K562 (cell line): ENCODE results near the gene CPTP. TPM values are rescaled to one million over a fixed set of nuclear protein-coding genes. Genes with fewer than 3 reads are reported as not detected.

ENCODE experiments used
- ATAC-seq: fragments of 200-7000 bp; cut with Tn5 transposase; 3 replicates; pipeline ENCODE4 v1.9.1; 2020; ENCODE audit warnings: moderate library complexity
- BruUV-seq: library from RNA; stranded (reverse); fragments of 400-500 nt; replicated peaks from 2 replicates; lab custom pipeline; 2021; lab: Mats Ljungman, UMichigan
- CTCF ChIA-PET: fragments of 300-600 bp; formaldehyde crosslinking; extraction: SDS; loops from one replicate; lab custom pipeline; 2021; ENCODE audit warnings: low intra/inter-chr PET ratio; lab: Yijun Ruan, JAX
- POLR2A ChIA-PET: fragments of 300-600, 350-650 bp; sonication (Branson Sonifier 250); formaldehyde crosslinking; extraction: SDS; loops from one replicate; lab custom pipeline; 2021; ENCODE audit warnings: antibody characterized with exemption, inconsistent platforms; lab: Yijun Ruan, JAX
- DNase-seq, 4 experiments: peaks; one replicate each; pipeline versions ENCODE4 v3.0.0 to v3.0.0-alpha.2; 2011 to 2018; ENCODE audit warnings: low spot score in 3 of 4, mixed read lengths in 3 of 4; ENCODE audit errors: extremely low read depth in 1 of 4
- FAIRE-seq: peaks from 2 replicates; lab custom pipeline; 2011; peaks lifted over from hg19 to GRCh38; lab: Jason Lieb, UNC
- H2AFZ ChIP-seq: 2 replicates; pipeline ENCODE4 v1.6.0; 2011; ENCODE audit warnings: low read depth, low read length, control low read depth, inconsistent platforms
- H3K27ac ChIP-seq: fragments of 200-600 bp; 3 replicates; pipeline ENCODE4 v1.8.0; 2011; ENCODE audit warnings: low read depth, mild to moderate bottlenecking, control low read depth, inconsistent platforms, low read length, moderate library complexity, mixed read lengths; ENCODE audit errors: extremely low read depth
- H3K27me3 ChIP-seq, 2 experiments: fragments of 300-600 bp in 1 of 2; 2 replicates in 1 of 2; 3 replicates in 1 of 2; pipeline versions ENCODE4 v1.6.0 to v1.8.0; 2011; ENCODE audit warnings: inconsistent platforms in 2 of 2, low read length in 2 of 2, mild to moderate bottlenecking in 1 of 2, mixed read lengths in 1 of 2, moderate library complexity in 1 of 2; ENCODE audit not compliant: control insufficient read depth in 2 of 2, insufficient read depth in 2 of 2
- H3K36me3 ChIP-seq: fragments of 300-600 bp; 3 replicates; pipeline ENCODE4 v1.8.0; 2011; ENCODE audit warnings: mild to moderate bottlenecking, low read length, inconsistent platforms; ENCODE audit not compliant: control insufficient read depth, insufficient read depth
- H3K4me1 ChIP-seq, 2 experiments: fragments of 200-600 bp in 1 of 2; replicated peaks in 1 of 2; 2 replicates in 1 of 2; 3 replicates in 1 of 2; pipeline versions ENCODE4 v1.5.1 to v1.8.0; 2011; ENCODE audit warnings: inconsistent platforms in 2 of 2, low read length in 2 of 2, mild to moderate bottlenecking in 1 of 2, mixed read lengths in 1 of 2, moderate library complexity in 1 of 2; ENCODE audit not compliant: control insufficient read depth in 2 of 2, insufficient read depth in 2 of 2
- H3K4me2 ChIP-seq: 2 replicates; pipeline ENCODE4 v1.6.1; 2011; ENCODE audit warnings: low read length, control low read depth, inconsistent platforms, mixed read lengths; ENCODE audit not compliant: insufficient read depth
- H3K4me3 ChIP-seq: fragments of 200-600 bp; sonication (generic), shearing (Covaris generic); 2 replicates; pipeline ENCODE4 v1.5.1; 2016; ENCODE audit warnings: control low read depth, inconsistent platforms
- H3K79me2 ChIP-seq: fragments of 200-600 bp; 3 replicates; pipeline ENCODE4 v1.8.0; 2011; ENCODE audit warnings: low read length, inconsistent platforms; ENCODE audit not compliant: control insufficient read depth, insufficient read depth
- H3K9ac ChIP-seq, 2 experiments: 2 replicates each; pipeline versions ENCODE4 v1.6.0 to v1.6.1; 2011; ENCODE audit warnings: low read depth in 2 of 2, low read length in 2 of 2, control low read depth in 1 of 2, inconsistent platforms in 1 of 2, mild to moderate bottlenecking in 1 of 2, mixed read lengths in 1 of 2; ENCODE audit not compliant: insufficient read depth in 1 of 2
- H3K9me1 ChIP-seq: one replicate; pipeline ENCODE4 v1.6.0; 2011; ENCODE audit warnings: inconsistent platforms, mild to moderate bottlenecking, low read length, moderate library complexity; ENCODE audit not compliant: control insufficient read depth, insufficient read depth
- H3K9me3 ChIP-seq: replicated peaks from 2 replicates; pipeline ENCODE4 v1.5.1; 2011; ENCODE audit warnings: low read depth, low read length, inconsistent platforms; ENCODE audit not compliant: control insufficient read depth, insufficient read depth
- H4K20me1 ChIP-seq: replicated peaks from 2 replicates; pipeline ENCODE4 v1.6.1; 2011; ENCODE audit warnings: low read length, inconsistent platforms, mixed read lengths; ENCODE audit not compliant: control insufficient read depth, insufficient read depth
- JUND ChIP-seq, 2 experiments: IDR thresholded peaks; 2 replicates in 1 of 2; 3 replicates in 1 of 2; pipeline ENCODE4 v1.6.1; 2011; ENCODE audit warnings: borderline replicate concordance in 2 of 2, low read depth in 2 of 2, low read length in 2 of 2, improper control_type of control experiment in 1 of 2, missing biosample characterization in 1 of 2, missing genetic modification characterization in 1 of 2, missing genetic modification reagents in 1 of 2
- MLX ChIP-seq, 2 experiments: fragments of 450-650 bp in 1 of 2; sonication (generic) in 1 of 2; formaldehyde crosslinking; conservative IDR thresholded peaks; 2 replicates each; pipeline versions ENCODE4 v1.4.0 to v1.8.1; 2020 to 2022; ENCODE audit warnings: mild to moderate bottlenecking in 1 of 2, missing genetic modification reagents in 1 of 2
- NEUROD1 ChIP-seq: fragments of 150-350 bp; IDR thresholded peaks from 2 replicates; pipeline ENCODE4 v1.6.1; 2014; ENCODE audit warnings: borderline replicate concordance, low read length, low read depth; ENCODE audit not compliant: partially characterized antibody
- RBM22 ChIP-seq: fragments of 200-400 bp; formaldehyde crosslinking; IDR thresholded peaks from 2 replicates; pipeline ENCODE4 v1.6.1; 2018; ENCODE audit warnings: low read length, low read depth; ENCODE audit not compliant: poor library complexity, severe bottlenecking
- RFX5 ChIP-seq: IDR thresholded peaks from 2 replicates; pipeline ENCODE4 v1.6.1; 2011; ENCODE audit warnings: low read depth, mild to moderate bottlenecking, improper control_type of control experiment, low read length
- TEAD4 ChIP-seq, 2 experiments: sonication (generic) in 1 of 2; formaldehyde crosslinking in 1 of 2; IDR thresholded peaks; 2 replicates each; pipeline versions ENCODE4 v1.6.1 to v1.8.0; 2012 to 2022; ENCODE audit warnings: borderline replicate concordance in 1 of 2, inconsistent platforms in 1 of 2, low read length in 1 of 2, mild to moderate bottlenecking in 1 of 2, missing genetic modification reagents in 1 of 2
- ZBTB5 ChIP-seq: fragments of 450-650 bp; IDR thresholded peaks from 2 replicates; pipeline ENCODE4 v1.6.1; 2017; ENCODE audit warnings: antibody characterized with exemption
- ZMIZ1 ChIP-seq, 2 experiments: fragments of 150-350 bp in 1 of 2; IDR thresholded peaks; 2 replicates each; pipeline ENCODE4 v1.6.1; 2012 to 2016; ENCODE audit warnings: low read depth in 2 of 2, low read length in 2 of 2, mild to moderate bottlenecking in 1 of 2, moderate library complexity in 1 of 2
- ZNF23 ChIP-seq: fragments of 250-450 bp; sonication (Bioruptor Pico); IDR thresholded peaks from 2 replicates; pipeline ENCODE4 v1.4.0; 2020; ENCODE audit warnings: mild to moderate bottlenecking
- WGBS: fragments of 100-300 bp; shearing (Covaris generic); methylation state at CpG from one replicate; pipeline ENCODE4 v1.1.6; 2016; ENCODE audit warnings: low coverage, mixed read lengths; ENCODE audit not compliant: insufficient coverage; ENCODE audit errors: missing lambda C conversion rate; 5-methylcytosine and 5-hydroxymethylcytosine counted together
- in situ Hi-C: fragments of 300-500 bp; cut with MboI; formaldehyde crosslinking; loops from 4 replicates; pipeline ENCODE4 v1.15.0; 2018; ENCODE audit warnings: inconsistent platforms, mixed read lengths
- intact Hi-C: fragments of 100-400 bp; cut with micrococcal nuclease; formaldehyde crosslinking; loops from 2 replicates; pipeline ENCODE4 v1.14.2; 2022
- polyA plus RNA-seq, 8 experiments: library from polyadenylated mRNA; depleted of rRNA in 4 of 8; stranded (reverse) in 5 of 8; unstranded in 3 of 8; fragments of >200 nt; fragmentation: Nextera tagmentation in 2 of 8; fragmentation: Illumina TruSeq in 1 of 8; extraction: Ambion mirVana in 2 of 8; extraction: Trizol in 1 of 8; gene quantifications; 2 replicates each; pipeline versions ENCODE4 v1.2.1 to v1.2.3, GENCODE V29; 2011 to 2014; ENCODE audit warnings: inconsistent platforms in 1 of 8, missing spikeins in 1 of 8
- total RNA-seq, 7 experiments: library from RNA; depleted of rRNA in 6 of 7; stranded (reverse); fragments of >200 nt in 6 of 7; fragmentation: Illumina TruSeq in 2 of 7; extraction: Trizol in 2 of 7; gene quantifications; 2 replicates each; pipeline versions ENCODE4 v1.2.1 to v1.2.3, GENCODE V29; 2011 to 2021; ENCODE audit warnings: low replicate concordance in 1 of 7
- TF ChIP-seq, protein P1 (sequence below): fragments of 450-650 bp; formaldehyde crosslinking; conservative IDR thresholded peaks from 2 replicates; pipeline ENCODE4 v1.4.0; 2022; ENCODE audit warnings: mild to moderate bottlenecking, missing genetic modification characterization

The CPTP gene
- total and polyA plus RNA-seq, 9 of the 15 experiments (the other 6 are each of a cell fraction or from before 2014, with no cell fraction given), result 0.11 to 25.8 (median 3.5) TPM

DNA sequence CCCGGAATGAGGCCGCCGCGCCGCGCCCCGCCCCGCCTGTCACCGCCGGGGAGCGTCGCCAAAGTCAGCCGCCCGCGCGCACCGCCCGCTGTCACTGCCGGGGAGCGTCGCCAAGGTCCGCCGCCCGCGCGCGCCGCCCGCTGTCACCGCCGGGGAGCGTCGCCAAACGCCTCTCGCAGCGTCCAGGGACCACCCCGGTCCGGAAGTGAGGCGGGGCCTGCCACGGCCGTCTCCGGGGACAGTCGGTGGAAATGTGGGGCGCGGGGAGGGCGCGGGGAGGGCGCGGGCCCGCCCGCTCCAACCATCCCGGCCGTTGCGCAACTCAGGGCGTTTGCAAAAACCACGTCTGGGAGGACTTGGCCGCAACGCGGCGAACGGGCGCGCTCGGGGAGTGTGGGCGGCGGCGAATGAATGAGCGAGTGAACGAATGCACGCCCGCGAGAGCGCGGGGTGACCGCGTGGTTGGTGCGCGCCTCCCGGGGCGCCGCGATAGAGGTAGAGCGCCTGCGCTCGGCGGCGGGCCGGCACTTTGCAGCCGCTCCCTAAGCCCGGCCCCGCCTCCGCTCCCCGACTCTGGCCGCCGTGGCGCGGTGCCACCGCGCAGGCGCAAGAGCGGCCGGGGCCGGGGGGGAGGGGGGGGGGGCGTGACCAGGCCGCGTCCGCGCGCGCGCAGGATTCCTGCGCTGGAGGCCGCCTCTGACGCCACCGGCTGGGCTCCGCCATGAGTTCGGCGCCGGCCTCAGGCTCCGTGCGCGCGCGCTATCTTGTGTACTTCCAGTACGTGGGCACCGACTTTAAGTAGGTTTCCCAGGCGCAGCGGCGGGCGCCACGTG lies 16.5 kb upstream of the CPTP start, which contains the start of the genes ACAP3 and PUSL1:
Gene ACAP3 (minus strand): TSS at position 8 of the 833 bp plus-strand sequence. CDS start 115 bp downstream, outside the sequence.
Gene PUSL1 (plus strand): TSS at position 675 of the 833 bp plus-strand sequence. CDS start 47 bp downstream, at position 722.
- Histone ChIP-seq H3K9ac (peak within 1 kb of the TSS; percentile 91 to 99), H3K9me3 (no peaks in the 10 kb centered on the region), H3K36me3 (peaks cover 41% of the 10 kb centered on the region), H3K4me2 (peak within 1 kb of the TSS; percentile 88), H2AFZ (peak within 1 kb of the TSS; percentile 93), H3K79me2 (peaks cover 54% of the 10 kb centered on the region), H3K4me3 (peak within 1 kb of the TSS; percentile 94), H3K9me1 (peaks cover 5% of the 10 kb centered on the region), H3K4me1 (peaks cover 41 to 97% of the 10 kb centered on the region in 2 experiments), H3K27ac (peak within 1 kb of the TSS; percentile 96), H3K27me3 (no peaks in the 10 kb centered on the region), H4K20me1 (peaks cover 23% of the 10 kb centered on the region)
- in situ Hi-C loops (no loop called here), intact Hi-C loops (loop anchor here (2.0 to 10.0 kb wide), 3 partner anchors 17 to 917 kb away; partner anchors contain the start of genes AURKAIP1, CPTP, INTS11 and SKI)
- BruUV-seq, result no TSS peak
- DNase-seq (peak; percentile 95 to 99 (median 97)), FAIRE-seq (peak; percentile 71), ATAC-seq (peak; percentile 52)
- under 1% methylated on average over 94 of the region's 131 CpGs for WGBS
- POLR2A ChIA-PET, result no interaction called here
- CTCF ChIA-PET, result no interaction called here
- TF ChIP-seq MLX (CRISPR knock-in tag; conservative IDR thresholded peaks at IDR 0.05) (0 out of 4 replicates have a peak, but pooled peaks of 1 of the 2 experiments have one; percentile 28), RBM22 (peak; percentile 30), ZBTB5 (no peak), ZMIZ1 (IDR thresholded peaks at IDR 0.05; ENCODE audit: low read depth in 2 of 2, low read length in 2 of 2) (peak in 1 of 2 experiments; percentile 48; a peak in 1 of 4 replicates), ZNF23 (CRISPR knock-in tag) (no peak), TEAD4 (IDR thresholded peaks at IDR 0.05; ENCODE audit: low read length) (0 out of 2 replicates have a peak, but pooled peaks have one; percentile 5), TEAD4 (CRISPR knock-in tag; IDR thresholded peaks at IDR 0.05; ENCODE audit: borderline replicate concordance) (no peak), JUND (IDR thresholded peaks at IDR 0.05; ENCODE audit: borderline replicate concordance, low read depth, low read length) (peak; percentile 35; the same call in 1 of the 2 replicates), JUND (tag; IDR thresholded peaks at IDR 0.05; ENCODE audit: borderline replicate concordance, low read depth, low read length) (peak; percentile 31; the same call in 1 of the 3 replicates), RFX5 (no peak), NEUROD1 (peak; percentile 86)
- TF ChIP-seq, protein P1, sequence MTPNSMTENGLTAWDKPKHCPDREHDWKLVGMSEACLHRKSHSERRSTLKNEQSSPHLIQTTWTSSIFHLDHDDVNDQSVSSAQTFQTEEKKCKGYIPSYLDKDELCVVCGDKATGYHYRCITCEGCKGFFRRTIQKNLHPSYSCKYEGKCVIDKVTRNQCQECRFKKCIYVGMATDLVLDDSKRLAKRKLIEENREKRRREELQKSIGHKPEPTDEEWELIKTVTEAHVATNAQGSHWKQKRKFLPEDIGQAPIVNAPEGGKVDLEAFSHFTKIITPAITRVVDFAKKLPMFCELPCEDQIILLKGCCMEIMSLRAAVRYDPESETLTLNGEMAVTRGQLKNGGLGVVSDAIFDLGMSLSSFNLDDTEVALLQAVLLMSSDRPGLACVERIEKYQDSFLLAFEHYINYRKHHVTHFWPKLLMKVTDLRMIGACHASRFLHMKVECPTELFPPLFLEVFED (CRISPR knock-in tag), result no peak
